RCC 7860 (cell line): ENCODE data around the gene RPS2.
A peak's percentile ranks its signal among the peaks of the same experiment; 100 is the strongest.
"Not testable (repeated sequence)": the region's sequence is repeated elsewhere in the genome, so short reads cannot be mapped to it uniquely, and the experiment has no call there.

ENCODE experiments used
- DNase-seq: peaks from one replicate; pipeline ENCODE4 v3.0.0-alpha.2; 2015; ENCODE audit warnings: low spot score
- FAIRE-seq: peaks from 2 replicates; lab custom pipeline; 2012; peaks lifted over from hg19 to GRCh38; lab: Jason Lieb, UNC

Gene RPS2

GRCh38 chr16:1944612-1945199 lies 19.9 kb downstream of the RPS2 start:
- FAIRE-seq (no peak), DNase-seq (no peak)

GRCh38 chr16:1942810-1943726 lies 21.6 kb downstream of the RPS2 start, which contains the start of gene MSRB1:
Gene MSRB1, minus strand, starts transcription at chr16:1943199. Its CDS starts 43 bp downstream, at chr16:1943156.
- DNase-seq: peak; percentile 93
- FAIRE-seq: peak; percentile 87

GRCh38 chr16:1942047-1942809 lies 22.4 kb downstream of the RPS2 start:
- DNase-seq: no peak
- no peak for FAIRE-seq

- FAIRE-seq: peak; percentile 31
- DNase-seq: peak; percentile 82
These were observed 23.2 kb downstream of the RPS2 start for GRCh38 chr16:1941162-1942046.

GRCh38 chr16:1940273-1941161 lies 24.1 kb downstream of the RPS2 start:
- FAIRE-seq (no peak), DNase-seq (no peak)

GRCh38 chr16:1939833-1940232 lies 24.8 kb downstream of the RPS2 start:
- DNase-seq, FAIRE-seq: not testable (repeated sequence)

GRCh38 chr16:1938910-1939309 lies 25.7 kb downstream of the RPS2 start:
- DNase-seq (no peak), FAIRE-seq (no peak)

GRCh38 chr16:1938316-1938715 lies 26.3 kb downstream of the RPS2 start:
- DNase-seq (no peak), FAIRE-seq (no peak)

GRCh38 chr16:1936945-1937479 lies 27.6 kb downstream of the RPS2 start:
- DNase-seq (no peak), FAIRE-seq (no peak)

- FAIRE-seq (no peak), DNase-seq (no peak)
These were observed 31.4 kb downstream of the RPS2 start for GRCh38 chr16:1933097-1933661.

GRCh38 chr16:1932050-1933028 lies 32.3 kb downstream of the RPS2 start:
- no peak for FAIRE-seq
- DNase-seq: no peak

- DNase-seq (no peak), FAIRE-seq (no peak)
These were observed 34.3 kb downstream of the RPS2 start for GRCh38 chr16:1930338-1930720.

- peak; percentile 62 for DNase-seq
These were observed 34.9 kb downstream of the RPS2 start for GRCh38 chr16:1929578-1930337.

GRCh38 chr16:1929105-1929504 lies 35.5 kb downstream of the RPS2 start:
- DNase-seq (no peak), FAIRE-seq (no peak)

More at GRCh38 chr16:1929578-1930337, 34.9 kb downstream of the RPS2 start:
- FAIRE-seq: no peak

- DNase-seq: no peak
These were observed 38.4 kb downstream of the RPS2 start for GRCh38 chr16:1926271-1926670.

GRCh38 chr16:1924095-1924494 lies 40.5 kb downstream of the RPS2 start:
- DNase-seq: no peak
- FAIRE-seq: no peak

More at GRCh38 chr16:1926271-1926670, 38.4 kb downstream of the RPS2 start:
- FAIRE-seq: no peak
